ENCODE measurements around the gene PIGV. TPM values are rescaled to one million over a fixed set of nuclear protein-coding genes. Genes with fewer than 3 reads are reported as not detected.

The PIGV gene
- total and polyA plus RNA-seq, 2 donors (not counting 1 experiment from before 2014, with no cell fraction given): 9.2 to 17.4 TPM

GRCh38 chr1:26832249-26832960 lies 44.7 kb downstream of the PIGV start:
- peaks cover 1 to 26% of the 10 kb centered on the region in 2 experiments for H3K36me3 ChIP-seq (replicated peaks in 1 of 2; ENCODE audit: control extremely low read depth in 1 of 2, control insufficient read depth in 1 of 2, extremely low read depth in 1 of 2, insufficient read depth in 2 of 2, low read length in 1 of 2)
- WGBS (ENCODE audit: insufficient coverage): 98% methylated on average over 14 of the region's 16 CpGs
- H3K9me3 ChIP-seq (ENCODE audit: control extremely low read depth in 1 of 3, control insufficient read depth in 2 of 3, insufficient read depth in 1 of 3, low read length in 2 of 3): no peaks in the 10 kb centered on the region
- TF ChIP-seq CTCF (IDR thresholded peaks at IDR 0.05): no peak
- no peak for TF ChIP-seq EZH2 (IDR thresholded peaks at IDR 0.05; ENCODE audit: borderline replicate concordance, insufficient read depth, low read depth, low read length, poor library complexity, severe bottlenecking)
- peak overlapping the region; percentile 60 for H3K9ac ChIP-seq (ENCODE audit: low read length)
- H3K4me1 ChIP-seq (ENCODE audit: control insufficient read depth in 2 of 2, insufficient read depth in 2 of 2, low read length in 2 of 2): peaks cover 36 to 55% of the 10 kb centered on the region in 2 donors
- Mint-ChIP-seq H3K27me3 (no peaks in the 10 kb centered on the region), H3K4me3 (no peak overlapping the region), H3K9me3 (ENCODE audit: insufficient read depth) (no peaks in the 10 kb centered on the region), H3K4me1 (peaks cover 61% of the 10 kb centered on the region), H3K27ac (peak overlapping the region; percentile 92)
- no peak overlapping the region for H2AFZ ChIP-seq (ENCODE audit: insufficient read depth, low read depth, low read length, poor library complexity, severe bottlenecking)
- H4K20me1 ChIP-seq (ENCODE audit: control insufficient read depth, insufficient read depth, low read length, poor library complexity, severe bottlenecking): peaks cover 4% of the 10 kb centered on the region
- H3K4me2 ChIP-seq (replicated peaks; ENCODE audit: low read depth, low read length, poor library complexity, severe bottlenecking): peak overlapping the region; percentile 81
- DNase-seq (no peak), ATAC-seq (ENCODE audit: low read depth) (no peak)
- H3K79me2 ChIP-seq (ENCODE audit: control insufficient read depth, insufficient read depth, low read length): peaks cover 16% of the 10 kb centered on the region
- H3K27ac ChIP-seq (ENCODE audit: low read length in 2 of 2): peak overlapping the region; percentile 83 to 98
- POLR2A ChIA-PET: interaction anchor here (0.6 to 2.7 kb wide), 3 partner anchors 12 to 176 kb away, joined by 3 to 14 read pairs (median 4); partner anchors contain the start of gene GPN2
- intact Hi-C loops (cut with micrococcal nuclease): loop anchor here (2.0 kb wide), 2 partner anchors 22 to 32 kb away; no protein-coding TSS in a partner anchor
- CTCF ChIA-PET: interaction anchor here (0.6 to 10.2 kb wide), 10 partner anchors 10 to 228 kb away, joined by 3 to 153 read pairs (median 6); partner anchors contain the start of genes PIGV and ZDHHC18
- H3K4me3 ChIP-seq (ENCODE audit: control extremely low read depth in 1 of 5, extremely low read depth in 1 of 5, insufficient read depth in 1 of 5, low read depth in 2 of 5, low read length in 4 of 5): peak overlapping the region in 1 of 5 experiments; percentile 32
- no peaks in the 10 kb centered on the region for H3K27me3 ChIP-seq (replicated peaks in 1 of 4; ENCODE audit: control extremely low read depth in 1 of 4, control insufficient read depth in 3 of 4, insufficient read depth in 4 of 4, low read length in 3 of 4)
